ENCODE results near the gene EPAS1.
A peak's percentile ranks its signal among the peaks of the same experiment; 100 is the strongest.

The EPAS1 gene

DNA sequence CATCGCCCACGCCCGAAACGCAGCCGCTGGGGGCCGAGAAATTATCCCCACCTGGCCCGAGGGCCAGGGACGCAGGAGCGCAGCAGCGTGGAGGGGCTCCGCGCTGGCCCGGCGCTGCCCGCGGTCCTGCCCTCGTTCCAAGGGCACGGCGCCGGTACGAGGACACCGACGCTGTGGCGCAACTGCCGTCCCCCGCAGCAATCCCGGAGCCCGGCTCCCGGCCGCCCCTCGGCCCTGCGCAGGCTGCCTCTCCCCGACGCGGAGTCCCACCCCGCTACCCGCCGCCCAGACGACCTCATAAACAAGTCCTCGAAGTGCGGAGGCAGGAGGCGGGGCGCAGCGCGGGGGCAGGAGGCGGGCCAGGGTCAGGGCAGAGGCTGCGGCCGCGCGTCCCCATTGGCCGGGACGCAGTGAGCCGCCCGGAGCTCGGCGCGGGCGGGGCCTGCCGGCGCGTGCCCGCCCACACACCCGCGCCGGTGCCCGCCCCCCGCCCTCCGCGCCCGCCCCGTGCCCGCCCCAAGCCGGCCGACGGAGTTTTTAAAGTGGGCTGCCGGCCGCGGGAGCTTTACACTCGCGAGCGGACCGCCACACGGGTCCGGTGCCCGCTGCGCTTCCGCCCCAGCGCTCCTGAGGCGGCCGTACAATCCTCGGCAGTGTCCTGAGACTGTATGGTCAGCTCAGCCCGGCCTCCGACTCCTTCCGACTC, at the start of gene EPAS1:
Gene EPAS1, plus strand, starts transcription at position 568 of the 706 bp plus-strand sequence. CDS start 505 bp downstream, outside the sequence.
- peak; percentile 80 for DNase-seq

DNA sequence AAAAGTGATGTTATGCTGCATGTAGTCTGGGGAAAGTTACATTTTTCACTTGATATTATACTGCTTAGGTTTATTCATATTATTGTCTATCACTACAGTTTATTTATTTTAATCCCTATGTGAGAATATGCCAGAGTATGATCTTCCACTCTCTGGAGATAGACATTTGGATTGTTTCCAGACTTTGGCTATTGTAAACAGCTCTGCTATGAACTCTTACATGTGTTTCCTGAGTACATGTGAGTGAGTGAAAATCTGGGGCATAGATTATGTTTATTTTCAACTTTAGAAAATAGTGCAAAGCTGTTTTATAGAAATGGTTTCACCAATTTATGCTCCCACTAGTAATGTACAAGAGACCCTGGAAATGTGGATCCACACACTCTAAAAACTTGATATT, 49.0 kb upstream of the EPAS1 start:
- DNase-seq = no peak

DNA sequence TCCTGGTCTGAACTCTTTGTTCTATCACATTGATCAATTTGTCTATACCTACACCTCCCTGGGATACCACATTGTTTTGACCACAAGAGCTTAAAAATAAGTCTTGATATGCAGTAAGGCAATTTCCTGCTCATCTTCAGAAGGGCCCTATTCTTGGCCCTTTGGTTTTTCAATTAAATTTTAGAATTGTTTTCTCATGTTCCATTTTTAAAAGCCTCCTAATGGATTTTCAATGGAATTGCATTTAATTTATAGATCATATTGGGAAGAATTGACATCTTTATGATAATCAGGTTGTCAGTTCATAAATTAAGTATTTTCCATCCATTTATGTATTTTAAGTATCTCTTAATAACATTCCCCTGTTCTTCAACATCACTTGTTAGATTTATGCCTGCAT, 47.6 kb upstream of the EPAS1 start:
- DNase-seq = no peak

DNA sequence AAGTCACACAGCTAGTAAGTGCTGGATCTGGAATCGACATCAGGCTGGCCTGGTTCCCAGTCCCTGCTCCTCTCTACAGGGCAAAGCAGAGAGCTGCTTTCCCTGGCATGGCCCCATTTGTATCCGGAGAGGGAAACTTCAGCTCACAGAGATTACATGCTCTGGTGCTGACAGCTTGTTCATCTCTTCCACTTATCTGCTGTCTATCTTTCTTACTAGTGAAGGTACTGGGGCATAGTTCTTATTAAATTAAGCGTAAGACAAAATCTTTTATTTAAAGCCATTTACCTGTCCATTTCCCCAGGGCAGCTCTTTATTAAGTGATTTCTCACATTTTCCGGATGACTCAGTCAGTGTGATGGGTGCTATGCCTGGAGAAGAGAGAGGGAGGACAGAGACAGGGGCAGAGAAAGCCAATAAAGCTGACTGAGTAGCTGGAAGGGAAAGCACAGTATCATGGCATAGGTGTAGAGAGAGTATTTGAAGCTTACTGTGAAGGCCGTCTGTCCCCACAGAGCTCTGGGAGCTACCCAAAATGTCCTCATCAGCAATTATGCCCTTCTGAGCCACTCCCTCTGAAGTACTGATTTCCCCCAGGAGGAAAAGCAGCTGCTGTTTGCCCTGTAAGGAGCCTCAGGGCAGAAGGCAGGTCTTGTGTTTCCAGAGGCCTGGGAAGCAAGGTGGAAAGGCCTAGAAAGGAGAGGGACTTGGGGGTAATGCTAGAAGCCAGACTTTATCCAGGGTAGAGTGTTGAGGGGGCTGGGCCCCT, 44.1 kb upstream of the EPAS1 start:
- peak; percentile 33 for DNase-seq

DNA sequence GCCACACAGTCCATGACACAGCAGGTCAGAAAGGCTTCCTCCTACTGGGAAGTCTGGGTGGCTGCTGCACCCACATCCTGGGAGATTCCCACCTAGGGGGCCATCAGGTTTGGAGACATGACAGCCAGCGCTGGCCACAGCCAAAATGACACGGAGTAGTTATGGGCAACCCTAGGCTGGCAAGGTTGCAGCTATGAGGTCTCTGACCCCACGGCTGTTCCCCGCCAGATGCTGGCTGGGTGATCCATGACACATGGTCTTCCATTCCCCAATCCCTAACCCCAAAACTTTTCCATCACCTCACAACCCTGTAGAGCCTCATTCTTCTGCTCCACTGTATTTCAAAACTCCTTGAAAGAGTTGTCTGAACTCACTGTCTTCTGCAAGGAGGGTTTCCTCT, 42.7 kb upstream of the EPAS1 start:
- no peak for DNase-seq

DNA sequence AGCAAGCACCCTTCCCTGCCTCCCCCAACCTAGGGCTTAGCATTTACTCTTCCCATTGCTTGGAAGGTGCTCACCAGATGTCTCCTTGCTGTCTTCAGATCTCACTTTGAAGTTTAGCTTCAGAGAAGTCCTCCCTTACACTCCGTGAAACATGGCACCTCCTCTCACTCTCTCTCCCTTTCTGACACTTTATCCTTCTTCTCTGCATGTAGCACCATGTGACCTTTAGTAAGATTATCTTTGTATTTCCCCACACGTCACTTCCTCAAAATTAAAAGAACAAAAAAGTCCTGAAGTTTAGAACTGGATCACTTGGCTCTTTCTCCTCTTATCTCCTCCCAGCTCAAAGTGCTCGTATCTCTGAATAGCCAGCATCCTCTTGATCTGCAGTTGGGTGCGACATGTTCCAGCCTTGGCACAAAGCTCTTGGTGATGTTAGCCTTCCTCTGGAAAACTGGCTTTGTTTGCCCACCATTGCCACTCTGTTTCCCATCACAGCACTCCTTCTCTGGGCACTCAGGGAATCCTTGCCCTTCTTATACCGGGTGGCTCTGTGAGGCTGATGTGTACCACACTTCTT, 40.6 kb upstream of the EPAS1 start:
- no peak for DNase-seq

DNA sequence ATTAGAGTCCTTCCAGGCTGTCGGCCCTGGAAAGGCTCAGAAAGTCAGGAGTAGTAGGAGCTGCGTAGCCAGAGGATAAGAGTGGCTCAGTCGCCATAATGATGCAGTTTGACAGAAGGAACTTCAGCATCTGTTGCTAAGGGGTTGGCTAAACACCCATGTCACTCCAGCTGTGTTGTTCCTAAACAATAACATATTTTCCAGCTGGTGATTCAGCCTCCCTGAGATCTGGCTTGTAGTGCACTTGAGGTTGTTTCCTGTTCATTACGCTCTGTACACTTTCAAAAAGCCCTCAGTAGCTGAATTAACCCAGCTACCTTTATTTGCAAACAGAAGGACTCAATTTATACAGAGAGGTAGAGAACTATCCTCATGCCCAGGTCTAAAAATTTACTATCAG, 39.7 kb upstream of the EPAS1 start:
- DNase-seq = peak; percentile 30

DNA sequence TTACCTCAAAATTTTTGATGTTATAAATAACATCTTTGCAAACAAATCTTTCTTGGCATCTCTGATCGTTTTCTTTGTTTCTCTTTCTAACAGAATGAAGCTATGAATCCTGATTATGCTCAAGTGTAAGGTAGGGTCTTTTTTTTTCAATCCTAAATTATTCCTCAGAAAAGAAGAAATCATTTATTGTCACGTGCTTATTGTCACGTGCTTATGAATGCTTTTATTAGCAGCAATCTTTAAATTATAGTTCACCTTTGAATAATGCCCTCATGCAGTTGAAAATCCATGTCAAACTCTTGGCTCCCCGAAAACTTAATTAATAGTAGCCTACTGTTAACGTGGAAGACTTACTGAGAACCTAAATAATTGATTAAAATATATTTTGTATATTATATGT, 39.2 kb upstream of the EPAS1 start:
- DNase-seq = no peak

DNA sequence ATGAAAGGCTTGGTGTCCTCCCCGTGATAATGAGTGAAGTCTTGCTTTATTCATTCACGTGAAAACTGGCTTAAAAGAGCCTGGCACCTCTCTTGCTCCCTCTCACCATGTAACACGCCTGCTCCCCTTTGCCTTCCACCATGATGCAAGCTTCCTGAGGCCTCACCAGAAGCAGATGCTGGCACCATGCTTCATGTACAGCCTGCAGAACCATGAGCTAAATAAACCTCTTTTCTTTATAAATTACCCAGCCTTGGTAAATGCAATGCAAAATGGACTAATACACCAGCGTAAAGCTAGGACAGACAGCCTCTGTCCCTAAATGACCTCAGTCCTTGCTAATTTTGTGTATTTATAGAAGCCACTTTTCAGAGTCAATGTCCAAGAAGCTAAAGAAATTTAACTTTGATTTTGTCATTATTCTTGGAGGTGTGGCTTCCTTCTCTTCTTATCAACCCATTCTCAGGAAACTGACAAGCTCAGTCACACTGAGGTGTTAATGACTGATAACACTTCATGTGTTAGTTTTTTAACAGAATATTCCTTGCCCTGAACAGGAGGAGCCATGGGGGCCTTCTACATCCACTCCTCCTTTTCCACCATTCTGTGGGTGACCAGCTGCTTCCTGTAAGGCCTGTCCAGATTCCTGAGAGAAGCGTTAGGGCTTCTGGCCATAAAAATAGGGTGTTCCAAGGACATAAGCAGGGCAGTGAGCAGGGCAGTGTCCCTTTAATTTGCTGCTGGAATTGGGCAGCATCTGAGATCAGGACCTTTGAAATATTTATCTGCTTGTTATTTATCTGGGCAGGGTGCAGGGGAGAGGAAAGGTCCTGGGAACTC, 38.0 kb upstream of the EPAS1 start:
- DNase-seq = no peak

DNA sequence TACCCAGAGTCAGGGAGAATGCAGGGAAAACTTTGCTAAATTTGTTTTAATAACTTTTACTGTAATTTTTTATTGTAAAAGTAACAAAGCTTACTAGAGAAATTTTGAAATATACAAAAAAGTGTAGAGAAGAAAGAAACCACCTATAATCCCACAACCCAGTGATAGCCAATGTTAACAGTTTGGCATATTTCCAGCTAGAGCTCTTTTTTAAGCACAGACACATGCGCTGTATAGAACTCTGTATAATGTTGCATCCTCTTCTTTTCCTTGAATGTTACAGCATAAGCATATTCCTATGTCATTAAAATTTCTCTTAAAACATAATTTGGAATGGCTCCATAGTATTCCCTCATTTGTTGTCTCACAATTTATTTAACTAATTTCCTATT, 37.4 kb upstream of the EPAS1 start:
- DNase-seq = no peak

DNA sequence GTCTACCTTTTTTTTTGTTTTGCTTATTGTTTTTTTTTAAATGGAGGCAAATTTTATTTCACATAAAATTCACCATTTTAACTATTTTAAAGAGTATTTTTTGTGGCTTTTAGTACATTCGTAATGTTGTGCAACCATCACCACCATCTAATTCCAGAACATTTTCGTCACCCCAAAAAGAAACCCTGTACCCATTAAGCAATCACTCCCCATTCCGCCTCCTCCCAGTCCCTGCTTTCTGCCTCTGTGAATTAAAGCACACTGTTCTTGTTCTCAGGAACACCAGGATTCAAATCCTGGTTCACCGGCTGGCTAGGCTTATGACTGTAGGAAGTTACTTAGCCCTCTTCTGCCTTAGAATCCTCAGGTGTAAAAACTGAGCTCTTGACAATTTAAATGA, 36.9 kb upstream of the EPAS1 start:
- no peak for DNase-seq

DNA sequence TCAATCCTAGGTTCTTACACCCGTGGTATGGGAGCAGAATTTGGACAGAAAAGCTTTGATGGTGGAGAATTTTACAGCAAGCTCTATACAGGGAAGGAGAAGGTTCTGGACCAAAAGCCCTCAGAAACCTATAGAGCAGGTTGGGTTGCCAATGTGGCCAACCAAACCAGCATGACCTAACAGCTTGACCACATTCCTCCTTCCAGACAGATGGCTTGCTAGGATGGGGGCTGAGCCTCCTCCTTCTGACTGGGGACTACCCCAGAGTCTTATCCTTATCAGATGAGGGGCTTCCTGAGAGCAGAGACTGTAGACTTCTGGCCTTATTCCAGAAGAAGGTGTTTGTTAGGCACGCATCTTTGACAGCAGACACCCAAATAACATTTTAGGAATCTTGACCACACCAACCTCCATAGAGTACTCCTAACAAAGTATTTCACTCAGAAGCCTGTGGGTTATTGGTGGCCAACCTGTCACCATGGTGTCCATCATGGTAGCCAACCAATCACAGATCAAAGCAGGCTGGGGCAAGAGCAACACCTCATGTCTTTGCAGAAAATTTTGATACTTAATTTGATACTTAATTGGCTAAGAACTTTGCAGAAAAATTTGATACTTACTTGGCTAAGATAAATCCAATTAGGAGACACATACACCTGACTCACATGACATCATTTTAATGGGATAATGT, 34.8 kb upstream of the EPAS1 start:
- no peak for DNase-seq

DNA sequence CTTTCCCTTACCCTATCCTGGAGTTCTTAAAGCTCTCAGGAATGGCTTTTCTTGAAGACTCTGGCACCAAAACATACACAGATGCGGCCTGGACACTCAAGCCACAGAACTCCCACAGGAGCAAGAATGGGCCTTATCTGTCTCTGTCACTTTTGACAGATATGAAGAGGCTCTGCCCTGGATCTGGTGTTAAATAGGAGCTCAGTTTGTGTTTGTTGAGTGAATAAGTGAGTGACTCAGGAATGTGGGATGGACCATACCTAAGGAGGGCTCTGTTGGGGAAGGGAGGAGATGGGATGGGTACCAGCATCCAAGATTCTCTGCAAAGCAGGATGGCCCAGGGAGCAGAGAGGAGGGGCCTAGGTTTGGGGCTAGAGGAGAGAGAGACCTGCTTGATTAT, 33.9 kb upstream of the EPAS1 start:
- DNase-seq = no peak

DNA sequence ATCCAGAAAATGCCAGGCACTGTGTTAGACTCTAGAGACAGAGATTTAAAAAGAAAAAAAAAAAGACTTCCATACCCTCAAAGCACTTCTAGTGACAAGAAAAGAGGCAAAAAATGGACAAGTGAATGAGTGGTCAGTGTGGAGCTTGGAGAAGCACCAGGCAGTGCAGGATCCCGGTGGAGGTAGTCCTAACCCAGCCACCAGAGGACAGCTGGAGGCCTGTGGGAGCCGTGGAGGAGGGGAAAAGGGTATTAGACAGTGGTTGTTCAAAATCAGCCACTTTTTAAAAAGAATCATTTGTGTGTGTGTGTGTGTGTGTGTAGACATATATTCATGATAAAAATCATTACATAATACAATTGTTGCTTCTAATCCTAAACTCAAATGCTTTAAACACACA, 32.8 kb upstream of the EPAS1 start:
- no peak for DNase-seq

DNA sequence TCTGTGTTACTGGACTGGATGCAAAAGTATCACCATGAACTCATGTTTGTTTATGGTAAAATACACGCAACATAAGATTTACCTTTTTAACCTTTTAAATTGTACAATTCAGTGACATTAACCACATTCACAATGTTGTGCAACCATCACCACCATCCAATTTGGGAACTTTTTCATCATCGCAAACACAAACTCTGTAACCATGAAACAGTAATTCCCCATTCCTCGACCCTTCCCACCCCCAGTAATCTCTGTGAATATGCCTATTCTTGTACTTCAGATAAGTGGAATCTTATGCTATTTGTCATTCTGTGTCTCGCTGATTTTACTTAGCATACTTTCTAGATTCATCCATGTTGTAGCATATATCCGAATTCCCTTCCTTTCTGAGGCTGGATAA, 31.1 kb upstream of the EPAS1 start:
- no peak for DNase-seq

DNA sequence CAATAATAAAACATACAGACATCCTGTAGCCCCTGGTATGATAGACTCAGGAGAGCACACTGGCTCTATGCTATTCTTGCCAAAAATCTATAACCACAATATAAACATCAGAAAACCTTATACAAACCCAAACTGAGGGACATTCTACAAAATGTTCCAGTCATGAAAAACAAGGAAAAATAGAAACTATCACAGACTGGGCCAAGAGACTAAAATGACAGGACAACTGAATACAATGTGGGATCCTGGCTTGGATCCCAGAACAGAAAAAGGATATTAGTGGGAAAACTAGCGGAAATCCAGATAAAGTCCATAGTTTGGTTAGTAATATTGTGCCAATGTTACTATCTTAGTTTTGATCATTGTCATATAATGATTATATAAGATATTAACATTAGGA, 29.6 kb upstream of the EPAS1 start:
- peak; percentile 47 for DNase-seq

DNA sequence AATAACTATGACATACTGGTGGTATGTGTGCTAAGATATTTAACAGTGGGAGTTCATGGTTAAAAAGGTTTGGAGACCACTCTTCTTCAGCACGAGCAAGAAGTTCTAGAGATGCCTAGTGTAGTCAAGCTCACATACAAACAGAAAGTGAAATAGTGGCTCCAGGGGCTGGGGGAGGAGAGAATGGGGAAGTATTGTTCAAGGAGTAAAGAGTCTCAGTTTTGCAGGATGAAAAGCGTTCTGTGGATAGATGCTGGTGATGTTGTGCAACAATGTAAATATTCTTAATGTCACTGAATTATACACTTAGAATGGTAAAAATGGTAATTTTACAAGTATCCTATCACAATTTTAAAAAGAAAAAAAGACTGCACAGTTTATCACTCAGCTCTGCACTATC, 29.0 kb upstream of the EPAS1 start:
- no peak for DNase-seq

DNA sequence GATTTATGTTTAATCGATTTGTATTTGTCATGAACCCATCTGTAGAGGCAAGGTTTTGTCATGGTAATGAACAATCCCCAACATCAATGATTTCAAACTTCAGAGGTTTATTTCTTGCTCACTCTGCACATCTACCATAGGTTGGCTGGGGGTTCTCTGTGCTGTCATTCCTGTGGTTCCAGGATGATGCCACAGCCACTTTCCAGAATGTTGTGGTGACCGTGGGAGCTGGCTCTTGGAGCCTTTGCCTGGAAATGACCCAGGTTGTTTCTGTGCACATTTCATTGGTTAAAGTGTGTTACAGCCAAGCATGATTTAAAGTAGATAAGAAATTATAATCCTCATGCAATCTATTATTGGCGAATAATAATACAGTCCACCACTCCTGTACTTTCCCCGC, 28.2 kb upstream of the EPAS1 start:
- DNase-seq = peak; percentile 87

DNA sequence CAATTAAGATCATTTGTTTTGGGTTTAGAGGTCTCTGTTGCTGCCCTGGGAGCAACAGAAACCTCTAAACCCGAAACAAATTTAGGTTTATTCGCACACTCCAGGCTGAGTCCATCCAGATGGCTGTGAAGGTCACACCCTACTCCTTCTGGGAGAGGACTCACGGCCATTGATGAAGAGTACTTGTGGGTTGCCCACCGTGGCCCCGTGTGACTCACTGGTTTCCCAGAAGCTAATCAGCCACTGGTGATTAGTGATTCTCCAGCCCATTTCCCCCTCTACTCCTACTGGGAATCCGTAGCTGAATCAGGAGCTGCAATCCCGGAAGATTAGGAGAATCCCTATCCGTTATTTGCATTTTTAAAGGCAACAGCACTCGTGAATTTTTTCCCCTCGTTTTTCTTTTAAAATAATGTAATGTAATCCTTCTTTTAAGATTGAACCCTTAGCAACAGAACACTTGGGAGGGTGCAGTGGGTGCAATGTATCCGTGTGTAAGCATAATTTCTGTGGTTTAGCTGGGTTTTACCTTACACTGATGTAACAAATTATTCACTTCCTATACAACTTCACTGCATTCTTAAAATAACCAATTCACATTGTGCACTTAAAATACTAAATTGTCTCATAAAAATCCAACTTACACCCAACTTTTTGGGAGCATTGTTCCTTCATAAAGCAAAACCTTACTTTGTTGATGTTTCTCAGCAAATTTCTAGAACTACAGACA, 27.5 kb upstream of the EPAS1 start:
- DNase-seq = peak; percentile 60

DNA sequence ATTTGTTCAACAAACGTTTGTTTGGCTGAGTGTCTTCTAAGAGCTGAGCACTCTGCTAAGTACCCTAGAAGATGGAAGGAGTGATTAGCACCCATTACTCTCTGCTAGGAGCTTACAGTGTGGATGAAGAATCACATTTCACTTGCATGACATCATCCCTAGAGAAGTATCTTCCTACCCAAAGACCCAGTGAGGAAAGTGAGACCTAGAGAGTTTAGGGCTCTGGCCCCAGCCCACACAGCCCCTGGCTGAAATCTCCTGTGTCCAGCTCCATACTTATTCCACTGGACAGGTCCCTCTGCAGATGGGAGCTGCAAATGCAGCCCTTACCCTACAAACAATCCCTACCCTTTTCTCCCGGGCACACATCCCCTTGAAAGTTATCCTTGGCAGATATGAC, 26.8 kb upstream of the EPAS1 start:
- DNase-seq = peak; percentile 59

DNA sequence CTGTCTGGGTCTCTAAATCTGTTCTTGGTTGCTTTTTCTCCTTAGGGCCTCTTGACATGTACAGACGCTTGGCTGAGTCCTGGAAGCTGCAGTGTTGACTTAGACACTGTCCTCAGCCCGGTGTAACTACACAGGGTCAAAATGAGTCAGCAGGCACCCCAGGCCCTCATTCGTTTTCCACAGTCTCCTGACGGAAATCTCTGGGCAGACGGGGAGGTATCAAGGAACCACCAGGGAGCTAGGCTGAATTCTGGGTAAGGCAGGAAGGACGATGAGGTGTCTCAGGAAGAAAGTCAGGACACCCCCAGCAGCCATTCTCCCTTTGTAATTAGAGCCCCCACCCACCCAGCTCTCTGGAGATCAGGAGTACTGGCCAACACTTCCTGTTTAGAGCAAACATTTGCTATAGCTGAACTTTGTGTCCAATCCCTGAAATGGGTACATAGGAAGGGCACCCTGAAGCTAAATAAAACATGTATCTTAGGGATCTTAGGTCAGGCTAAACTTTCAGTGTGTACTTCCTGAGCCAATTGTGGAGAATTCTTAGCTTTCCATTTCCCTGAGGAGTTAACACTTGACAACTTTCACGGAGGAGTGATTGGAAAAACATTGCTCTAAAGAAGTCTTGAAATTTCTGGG, 23.9 kb upstream of the EPAS1 start:
- DNase-seq = no peak

DNA sequence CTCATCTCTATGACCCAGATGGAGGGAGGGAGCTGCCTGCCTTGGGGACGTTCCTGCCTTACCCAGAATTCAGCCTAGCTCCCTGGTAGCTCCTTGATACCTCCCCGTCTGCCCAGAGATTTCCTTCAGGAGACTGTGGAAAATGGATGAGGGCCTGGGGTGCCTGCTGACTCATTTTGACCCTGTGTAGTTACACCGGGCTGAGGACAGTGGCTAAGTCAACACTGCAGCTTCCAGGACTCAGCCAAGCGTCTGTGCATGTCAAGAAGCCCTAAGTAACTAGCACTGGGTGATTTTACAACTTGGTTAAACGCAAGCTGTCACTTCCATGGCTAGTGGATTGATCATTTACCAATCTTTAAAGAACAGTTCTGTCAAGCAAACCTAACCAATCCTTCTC, 23.3 kb upstream of the EPAS1 start:
- no peak for DNase-seq
